ENCODE results near the gene AGAP1.

DNA sequence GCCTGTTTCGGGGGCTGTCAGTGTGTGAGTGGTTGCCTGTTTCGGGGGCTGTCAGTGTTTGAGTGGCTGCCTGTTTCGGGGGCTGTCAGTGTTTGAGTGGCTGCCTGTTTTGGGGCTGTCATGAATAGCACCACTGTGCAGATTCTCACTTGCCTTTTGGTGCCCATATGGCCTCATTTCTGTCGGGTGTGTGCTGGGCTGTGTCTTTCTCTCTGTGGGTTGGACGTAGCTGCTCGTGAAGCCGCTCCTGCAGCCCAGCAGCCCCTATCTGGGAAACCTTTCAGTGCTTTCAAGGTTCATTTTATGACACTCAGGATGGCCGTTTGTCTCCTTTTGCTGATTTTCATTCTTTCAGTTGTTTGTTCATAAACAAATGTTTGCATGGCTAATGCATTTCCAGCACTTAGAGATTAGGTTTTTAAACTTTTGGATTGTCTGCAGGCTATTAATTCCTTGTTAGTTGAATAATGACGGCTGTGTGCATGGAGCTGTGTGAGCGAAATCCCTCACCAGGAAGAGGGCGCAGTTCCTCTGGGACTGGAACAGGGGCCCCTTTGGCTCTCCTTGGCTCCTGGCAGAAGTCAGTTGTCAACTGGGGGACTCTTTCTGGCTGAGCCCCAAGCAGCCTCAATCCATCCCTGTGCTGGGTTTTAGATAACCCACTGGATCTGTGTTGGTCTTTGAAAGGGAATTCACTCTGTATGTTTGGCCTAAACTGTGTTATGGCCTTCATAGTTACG is 10.8 kb downstream of the AGAP1 start:
- TF ChIP-seq, protein P1, sequence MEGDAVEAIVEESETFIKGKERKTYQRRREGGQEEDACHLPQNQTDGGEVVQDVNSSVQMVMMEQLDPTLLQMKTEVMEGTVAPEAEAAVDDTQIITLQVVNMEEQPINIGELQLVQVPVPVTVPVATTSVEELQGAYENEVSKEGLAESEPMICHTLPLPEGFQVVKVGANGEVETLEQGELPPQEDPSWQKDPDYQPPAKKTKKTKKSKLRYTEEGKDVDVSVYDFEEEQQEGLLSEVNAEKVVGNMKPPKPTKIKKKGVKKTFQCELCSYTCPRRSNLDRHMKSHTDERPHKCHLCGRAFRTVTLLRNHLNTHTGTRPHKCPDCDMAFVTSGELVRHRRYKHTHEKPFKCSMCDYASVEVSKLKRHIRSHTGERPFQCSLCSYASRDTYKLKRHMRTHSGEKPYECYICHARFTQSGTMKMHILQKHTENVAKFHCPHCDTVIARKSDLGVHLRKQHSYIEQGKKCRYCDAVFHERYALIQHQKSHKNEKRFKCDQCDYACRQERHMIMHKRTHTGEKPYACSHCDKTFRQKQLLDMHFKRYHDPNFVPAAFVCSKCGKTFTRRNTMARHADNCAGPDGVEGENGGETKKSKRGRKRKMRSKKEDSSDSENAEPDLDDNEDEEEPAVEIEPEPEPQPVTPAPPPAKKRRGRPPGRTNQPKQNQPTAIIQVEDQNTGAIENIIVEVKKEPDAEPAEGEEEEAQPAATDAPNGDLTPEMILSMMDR (conservative IDR thresholded peaks at IDR 0.05; ENCODE audit: low read length) = no peak
- no peak for TF ChIP-seq EZH2phosphoT487 (IDR thresholded peaks at IDR 0.05; ENCODE audit: borderline replicate concordance, low read depth, low read length)

All from OCI-LY7 (cell line).